HepG2 (cell line): Measurements from ENCODE around the gene C19orf33. TPM values are rescaled to one million over a fixed set of nuclear protein-coding genes. Genes with fewer than 3 reads are reported as not detected.

ENCODE experiments used
- HDAC6 ChIP-seq: fragments of 200-600 bp; sonication (generic); IDR thresholded peaks from 2 replicates; pipeline ENCODE4 v1.7.0; 2017; ENCODE audit warnings: mild to moderate bottlenecking, antibody characterized with exemption, low read length, low read depth
- HIVEP1 ChIP-seq: sonication (generic); formaldehyde crosslinking; IDR thresholded peaks from 2 replicates; pipeline ENCODE4 v1.4.0; 2020; ENCODE audit warnings: mild to moderate bottlenecking, missing genetic modification reagents
- KAT8 ChIP-seq: IDR thresholded peaks from 2 replicates; pipeline ENCODE4 v1.6.1; 2016; ENCODE audit warnings: missing genetic modification reagents, missing compliant biosample characterization
- MAZ ChIP-seq, 2 experiments: sonication (generic) in 1 of 2; formaldehyde crosslinking in 1 of 2; IDR thresholded peaks; 2 replicates each; pipeline versions ENCODE4 v1.5.0 to v1.6.1; 2012 to 2020; ENCODE audit warnings: low read depth in 2 of 2, mild to moderate bottlenecking in 2 of 2, borderline replicate concordance in 1 of 2, improper control_type of control experiment in 1 of 2, low read length in 1 of 2, missing genetic modification reagents in 1 of 2, moderate library complexity in 1 of 2
- PHF5A ChIP-seq: IDR thresholded peaks from one replicate; pipeline ENCODE4 v1.6.1; 2018; ENCODE audit warnings: low read depth, missing genetic modification reagents; ENCODE audit not compliant: unreplicated experiment
- POLR2G ChIP-seq: fragments of 200-400 bp; formaldehyde crosslinking; IDR thresholded peaks from 2 replicates; pipeline ENCODE4 v1.6.1; 2018; ENCODE audit warnings: mild to moderate bottlenecking, low read depth, low read length, moderate library complexity
- REXO4 ChIP-seq: sonication (generic); formaldehyde crosslinking; IDR thresholded peaks from 2 replicates; pipeline ENCODE4 v1.8.0; 2022; ENCODE audit warnings: missing genetic modification reagents, mild to moderate bottlenecking, borderline replicate concordance
- SALL1 ChIP-seq: sonication (generic); formaldehyde crosslinking; IDR thresholded peaks from 2 replicates; pipeline ENCODE4 v1.8.0; 2022; ENCODE audit warnings: mild to moderate bottlenecking, missing genetic modification reagents
- SIN3B ChIP-seq: fragments of 150-350 bp; IDR thresholded peaks from 2 replicates; pipeline ENCODE4 v1.6.1; 2014; ENCODE audit warnings: low read length
- YEATS4 ChIP-seq: sonication (generic); formaldehyde crosslinking; IDR thresholded peaks from 2 replicates; pipeline ENCODE4 v1.4.0; 2020; ENCODE audit warnings: missing genetic modification reagents, borderline replicate concordance
- ZBTB8A ChIP-seq: sonication (generic); formaldehyde crosslinking; IDR thresholded peaks from 2 replicates; pipeline ENCODE4 v1.4.0; 2020; ENCODE audit warnings: mild to moderate bottlenecking, low read depth, missing genetic modification reagents, borderline replicate concordance
- ZC3H4 ChIP-seq: sonication (generic); formaldehyde crosslinking; IDR thresholded peaks from 2 replicates; pipeline ENCODE4 v1.4.0; 2020; ENCODE audit warnings: missing genetic modification reagents, borderline replicate concordance
- ZNF382 ChIP-seq: sonication (generic); formaldehyde crosslinking; IDR thresholded peaks from 2 replicates; pipeline ENCODE4 v1.5.0; 2020; ENCODE audit warnings: missing genetic modification reagents, mild to moderate bottlenecking, borderline replicate concordance
- polyA plus RNA-seq, 8 experiments: library from polyadenylated mRNA; depleted of rRNA in 3 of 8; stranded (reverse) in 7 of 8; unstranded in 1 of 8; fragments of >200 nt; fragmentation: Illumina TruSeq in 4 of 8; extraction: Trizol in 4 of 8; gene quantifications; 2 replicates each; pipeline versions ENCODE4 v1.2.1 to v1.2.3, GENCODE V29; 2011 to 2016; ENCODE audit warnings: low read depth in 4 of 8, missing spikeins in 1 of 8, mixed read lengths in 1 of 8; ENCODE audit not compliant: insufficient read depth in 1 of 8
- total RNA-seq, 5 experiments: library from RNA; depleted of rRNA; stranded (reverse); fragments of >200 nt; fragmentation: Illumina TruSeq; extraction: Trizol; gene quantifications; 2 replicates each; pipeline ENCODE4 v1.2.3, GENCODE V29; 2016; ENCODE audit warnings: low read depth in 1 of 5
- TF ChIP-seq, protein P1 (sequence below): sonication (generic); formaldehyde crosslinking; IDR thresholded peaks from one replicate; pipeline ENCODE4 v1.5.1; 2020; ENCODE audit warnings: mild to moderate bottlenecking, missing genetic modification reagents; ENCODE audit errors: not compliant biosample characterization
- TF ChIP-seq, protein P2 (sequence below): sonication (generic); formaldehyde crosslinking; IDR thresholded peaks from 2 replicates; pipeline ENCODE4 v1.8.0; 2022; ENCODE audit warnings: missing genetic modification reagents, mild to moderate bottlenecking, borderline replicate concordance
- TF ChIP-seq, protein P3 (sequence below): IDR thresholded peaks from 2 replicates; pipeline ENCODE4 v1.6.1; 2018; ENCODE audit warnings: missing genetic modification reagents, mild to moderate bottlenecking, missing compliant biosample characterization
- TF ChIP-seq, protein P4 (sequence below): IDR thresholded peaks from 2 replicates; pipeline ENCODE4 v1.6.1; 2016; ENCODE audit warnings: missing compliant biosample characterization, missing genetic modification reagents, borderline replicate concordance

Gene C19orf33
- total and polyA plus RNA-seq, 2 of the 13 experiments (the other 11 are each of a cell fraction or from before 2014, with no cell fraction given), result 2.5 to 3.3 TPM

DNA sequence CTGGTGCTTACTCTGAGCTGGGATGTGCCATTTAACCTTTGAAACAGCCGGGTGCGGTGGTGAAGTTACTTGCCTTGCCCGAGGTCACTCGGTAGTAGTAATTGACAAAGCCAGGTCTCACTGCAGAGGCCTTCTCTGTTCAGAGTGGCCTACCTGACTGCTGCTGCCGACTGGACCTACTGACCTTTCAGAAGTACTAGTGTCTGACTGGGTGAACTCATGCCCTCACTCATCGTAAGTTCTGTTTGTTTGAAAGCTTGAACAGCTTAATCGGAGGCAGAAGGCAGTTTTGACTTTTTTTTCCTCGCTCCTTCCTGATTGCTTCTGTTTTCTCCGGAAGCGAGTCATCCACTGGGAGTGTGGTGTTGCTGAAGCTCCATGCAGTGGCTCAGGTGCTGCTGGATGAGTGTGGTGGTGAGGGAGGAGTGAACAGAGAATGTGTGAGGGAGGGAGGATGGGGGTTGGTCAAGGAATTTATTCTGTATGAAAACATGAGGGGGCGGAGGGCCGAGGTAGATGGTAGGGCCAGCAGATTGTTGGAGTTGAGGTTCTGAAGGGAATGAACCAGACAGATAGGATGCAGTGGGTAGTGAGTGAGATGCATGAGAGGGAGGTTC lies 37.0 kb upstream of the C19orf33 start (continued):
- TF ChIP-seq, protein P1, sequence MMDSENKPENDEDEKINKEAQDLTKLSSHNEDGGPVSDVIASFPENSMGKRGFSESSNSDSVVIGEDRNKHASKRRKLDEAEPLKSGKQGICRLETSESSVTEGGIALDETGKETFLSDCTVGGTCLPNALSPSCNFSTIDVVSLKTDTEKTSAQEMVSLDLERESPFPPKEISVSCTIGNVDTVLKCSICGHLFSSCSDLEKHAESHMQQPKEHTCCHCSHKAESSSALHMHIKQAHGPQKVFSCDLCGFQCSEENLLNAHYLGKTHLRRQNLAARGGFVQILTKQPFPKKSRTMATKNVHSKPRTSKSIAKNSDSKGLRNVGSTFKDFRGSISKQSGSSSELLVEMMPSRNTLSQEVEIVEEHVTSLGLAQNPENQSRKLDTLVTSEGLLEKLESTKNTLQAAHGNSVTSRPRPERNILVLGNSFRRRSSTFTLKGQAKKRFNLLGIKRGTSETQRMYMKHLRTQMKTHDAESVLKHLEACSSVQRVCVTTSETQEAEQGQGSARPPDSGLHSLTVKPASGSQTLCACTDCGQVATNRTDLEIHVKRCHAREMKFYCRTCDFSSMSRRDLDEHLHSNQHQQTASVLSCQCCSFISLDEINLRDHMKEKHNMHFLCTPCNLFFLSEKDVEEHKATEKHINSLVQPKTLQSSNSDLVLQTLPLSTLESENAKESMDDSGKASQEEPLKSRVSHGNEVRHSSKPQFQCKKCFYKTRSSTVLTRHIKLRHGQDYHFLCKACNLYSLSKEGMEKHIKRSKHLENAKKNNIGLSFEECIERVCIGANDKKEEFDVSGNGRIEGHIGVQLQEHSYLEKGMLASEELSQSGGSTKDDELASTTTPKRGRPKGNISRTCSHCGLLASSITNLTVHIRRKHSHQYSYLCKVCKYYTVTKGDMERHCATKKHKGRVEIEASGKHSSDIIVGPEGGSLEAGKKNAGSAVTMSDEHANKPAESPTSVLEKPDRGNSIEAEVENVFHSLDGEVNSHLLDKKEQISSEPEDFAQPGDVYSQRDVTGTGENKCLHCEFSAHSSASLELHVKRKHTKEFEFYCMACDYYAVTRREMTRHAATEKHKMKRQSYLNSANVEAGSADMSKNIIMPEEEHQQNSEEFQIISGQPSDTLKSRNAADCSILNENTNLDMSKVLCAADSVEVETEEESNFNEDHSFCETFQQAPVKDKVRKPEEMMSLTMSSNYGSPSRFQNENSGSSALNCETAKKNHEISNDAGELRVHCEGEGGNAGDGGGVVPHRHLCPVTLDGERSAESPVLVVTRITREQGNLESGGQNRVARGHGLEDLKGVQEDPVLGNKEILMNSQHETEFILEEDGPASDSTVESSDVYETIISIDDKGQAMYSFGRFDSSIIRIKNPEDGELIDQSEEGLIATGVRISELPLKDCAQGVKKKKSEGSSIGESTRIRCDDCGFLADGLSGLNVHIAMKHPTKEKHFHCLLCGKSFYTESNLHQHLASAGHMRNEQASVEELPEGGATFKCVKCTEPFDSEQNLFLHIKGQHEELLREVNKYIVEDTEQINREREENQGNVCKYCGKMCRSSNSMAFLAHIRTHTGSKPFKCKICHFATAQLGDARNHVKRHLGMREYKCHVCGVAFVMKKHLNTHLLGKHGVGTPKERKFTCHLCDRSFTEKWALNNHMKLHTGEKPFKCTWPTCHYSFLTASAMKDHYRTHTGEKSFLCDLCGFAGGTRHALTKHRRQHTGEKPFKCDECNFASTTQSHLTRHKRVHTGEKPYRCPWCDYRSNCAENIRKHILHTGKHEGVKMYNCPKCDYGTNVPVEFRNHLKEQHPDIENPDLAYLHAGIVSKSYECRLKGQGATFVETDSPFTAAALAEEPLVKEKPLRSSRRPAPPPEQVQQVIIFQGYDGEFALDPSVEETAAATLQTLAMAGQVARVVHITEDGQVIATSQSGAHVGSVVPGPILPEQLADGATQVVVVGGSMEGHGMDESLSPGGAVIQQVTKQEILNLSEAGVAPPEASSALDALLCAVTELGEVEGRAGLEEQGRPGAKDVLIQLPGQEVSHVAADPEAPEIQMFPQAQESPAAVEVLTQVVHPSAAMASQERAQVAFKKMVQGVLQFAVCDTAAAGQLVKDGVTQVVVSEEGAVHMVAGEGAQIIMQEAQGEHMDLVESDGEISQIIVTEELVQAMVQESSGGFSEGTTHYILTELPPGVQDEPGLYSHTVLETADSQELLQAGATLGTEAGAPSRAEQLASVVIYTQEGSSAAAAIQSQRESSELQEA (CRISPR knock-in tag), result no peak
- TF ChIP-seq SALL1 (CRISPR knock-in tag) (peak; percentile 49), ZBTB8A (CRISPR knock-in tag) (no peak), SIN3B (no peak), HDAC6 (no peak), ZNF382 (CRISPR knock-in tag) (no peak), REXO4 (CRISPR knock-in tag) (no peak), MAZ (IDR thresholded peaks at IDR 0.05; ENCODE audit: borderline replicate concordance, low read depth, low read length) (no peak), MAZ (CRISPR knock-in tag; IDR thresholded peaks at IDR 0.05; ENCODE audit: low read depth) (no peak), HIVEP1 (CRISPR knock-in tag) (no peak), PHF5A (no peak), KAT8 (CRISPR knock-in tag) (0 out of 2 replicates have a peak, but pooled peaks have one; percentile 47), ZC3H4 (no peak), POLR2G (no peak), YEATS4 (CRISPR knock-in tag) (no peak)
- TF ChIP-seq, protein P2, sequence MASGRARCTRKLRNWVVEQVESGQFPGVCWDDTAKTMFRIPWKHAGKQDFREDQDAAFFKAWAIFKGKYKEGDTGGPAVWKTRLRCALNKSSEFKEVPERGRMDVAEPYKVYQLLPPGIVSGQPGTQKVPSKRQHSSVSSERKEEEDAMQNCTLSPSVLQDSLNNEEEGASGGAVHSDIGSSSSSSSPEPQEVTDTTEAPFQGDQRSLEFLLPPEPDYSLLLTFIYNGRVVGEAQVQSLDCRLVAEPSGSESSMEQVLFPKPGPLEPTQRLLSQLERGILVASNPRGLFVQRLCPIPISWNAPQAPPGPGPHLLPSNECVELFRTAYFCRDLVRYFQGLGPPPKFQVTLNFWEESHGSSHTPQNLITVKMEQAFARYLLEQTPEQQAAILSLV (CRISPR knock-in tag), result no peak
- TF ChIP-seq, protein P3, sequence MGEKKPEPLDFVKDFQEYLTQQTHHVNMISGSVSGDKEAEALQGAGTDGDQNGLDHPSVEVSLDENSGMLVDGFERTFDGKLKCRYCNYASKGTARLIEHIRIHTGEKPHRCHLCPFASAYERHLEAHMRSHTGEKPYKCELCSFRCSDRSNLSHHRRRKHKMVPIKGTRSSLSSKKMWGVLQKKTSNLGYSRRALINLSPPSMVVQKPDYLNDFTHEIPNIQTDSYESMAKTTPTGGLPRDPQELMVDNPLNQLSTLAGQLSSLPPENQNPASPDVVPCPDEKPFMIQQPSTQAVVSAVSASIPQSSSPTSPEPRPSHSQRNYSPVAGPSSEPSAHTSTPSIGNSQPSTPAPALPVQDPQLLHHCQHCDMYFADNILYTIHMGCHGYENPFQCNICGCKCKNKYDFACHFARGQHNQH, result no peak
- TF ChIP-seq, protein P4, sequence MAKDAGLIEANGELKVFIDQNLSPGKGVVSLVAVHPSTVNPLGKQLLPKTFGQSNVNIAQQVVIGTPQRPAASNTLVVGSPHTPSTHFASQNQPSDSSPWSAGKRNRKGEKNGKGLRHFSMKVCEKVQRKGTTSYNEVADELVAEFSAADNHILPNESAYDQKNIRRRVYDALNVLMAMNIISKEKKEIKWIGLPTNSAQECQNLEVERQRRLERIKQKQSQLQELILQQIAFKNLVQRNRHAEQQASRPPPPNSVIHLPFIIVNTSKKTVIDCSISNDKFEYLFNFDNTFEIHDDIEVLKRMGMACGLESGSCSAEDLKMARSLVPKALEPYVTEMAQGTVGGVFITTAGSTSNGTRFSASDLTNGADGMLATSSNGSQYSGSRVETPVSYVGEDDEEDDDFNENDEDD, result no peak
